Right lung (tissue), 5 donors: ENCODE results near the gene MDGA2. TPM values are rescaled to one million over a fixed set of nuclear protein-coding genes. Genes with fewer than 3 reads are reported as not detected.
"Not testable (repeated sequence)": the region's sequence is repeated elsewhere in the genome, so short reads cannot be mapped to it uniquely, and the experiment has no call there.

Experiments
- DNase-seq, 2 donors: peaks; one replicate each; pipeline ENCODE4 v3.0.0-alpha.2; 2013
- polyA plus RNA-seq, 5 donors: library from polyadenylated mRNA; unstranded; fragments of 120-200 nt; gene quantifications; one replicate each; pipeline versions ENCODE4 v1.2.1 to v1.2.3, GENCODE V29; 2013; ENCODE audit warnings: inconsistent platforms in 1 of 5, low replicate concordance in 1 of 5; ENCODE audit not compliant: insufficient read length in 5 of 5, insufficient read depth in 1 of 5

MDGA2 gene
- polyA plus RNA-seq, 5 donors, result 0.16 to 0.54 (median 0.37) TPM

DNA sequence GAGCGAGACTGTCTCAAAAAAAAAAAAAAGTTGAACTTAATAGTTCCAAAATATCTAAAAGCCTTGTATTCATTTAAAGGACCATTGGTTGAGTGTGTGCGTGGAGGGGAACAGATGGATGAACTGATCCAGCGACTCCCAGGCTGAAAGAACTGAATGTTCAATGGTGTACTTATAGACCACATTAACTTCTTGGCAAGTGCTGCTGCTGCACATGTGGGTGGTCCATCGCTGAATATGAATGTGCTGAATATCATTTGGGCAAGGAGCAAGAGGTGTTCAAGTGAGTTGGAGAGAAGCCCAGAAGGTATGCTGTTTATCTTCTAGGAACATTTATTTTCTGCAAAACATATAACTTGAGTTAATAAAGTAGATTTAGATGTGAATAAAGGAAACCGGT, 734.8 kb downstream of the MDGA2 start:
- DNase-seq, result no peak

DNA sequence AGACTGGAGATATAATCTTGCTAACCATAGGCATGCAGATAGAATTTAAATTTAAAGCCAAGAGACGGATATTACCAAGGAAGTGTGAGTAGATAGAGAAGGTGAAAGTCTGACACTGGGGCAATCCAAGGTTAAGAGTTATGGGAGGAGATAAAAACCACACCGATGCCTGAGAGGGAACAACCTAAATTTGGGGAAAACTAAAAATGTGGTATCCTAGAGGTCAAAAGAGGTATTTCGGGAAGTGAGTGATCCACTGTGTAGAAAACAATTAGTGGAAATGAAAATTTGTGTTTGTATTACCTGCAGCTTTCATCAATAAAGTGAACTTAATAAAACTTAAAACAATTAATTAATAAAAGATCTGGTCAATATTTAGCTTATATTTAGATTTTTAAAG, 754.9 kb downstream of the MDGA2 start:
- DNase-seq, result no peak

DNA sequence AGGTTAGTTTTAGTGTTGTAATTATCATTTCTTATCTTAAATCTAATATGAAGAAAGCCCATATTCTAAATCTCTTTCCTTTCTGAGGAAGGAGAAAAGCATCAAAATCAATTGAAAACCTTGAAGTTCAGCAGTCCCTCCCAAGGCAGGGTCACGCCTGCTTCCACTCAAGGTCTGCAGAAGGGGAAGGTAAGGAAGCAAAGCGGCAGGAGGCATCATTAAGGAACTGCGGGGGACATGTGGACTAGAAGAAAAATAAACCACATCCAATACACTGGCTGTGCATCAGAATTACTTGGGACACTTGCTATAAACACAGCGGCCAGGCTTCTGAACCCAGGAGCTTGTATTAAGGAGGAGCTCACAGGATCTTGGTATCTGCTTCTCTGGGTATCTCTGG, 759.9 kb downstream of the MDGA2 start:
- not testable (repeated sequence) for DNase-seq

DNA sequence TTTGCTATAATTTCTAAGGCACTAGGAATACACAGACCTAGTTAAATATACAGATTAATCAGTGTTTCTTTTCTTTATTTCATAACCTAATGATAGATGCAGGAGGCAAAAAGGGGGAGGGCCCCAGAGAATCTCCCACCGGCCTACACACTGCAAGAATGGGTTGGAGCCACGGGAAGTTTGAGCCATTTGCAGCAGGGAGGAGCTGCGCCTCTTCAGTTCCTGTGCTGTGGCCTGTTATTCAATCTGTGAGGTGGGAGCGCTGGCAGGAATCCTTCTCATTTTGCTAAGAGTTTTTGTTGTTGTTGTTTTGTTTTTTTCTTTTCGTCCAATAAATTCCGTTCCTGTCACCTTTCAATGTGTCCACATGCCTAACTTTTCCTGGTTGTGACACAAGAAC, 772.6 kb downstream of the MDGA2 start:
- DNase-seq, result no peak

DNA sequence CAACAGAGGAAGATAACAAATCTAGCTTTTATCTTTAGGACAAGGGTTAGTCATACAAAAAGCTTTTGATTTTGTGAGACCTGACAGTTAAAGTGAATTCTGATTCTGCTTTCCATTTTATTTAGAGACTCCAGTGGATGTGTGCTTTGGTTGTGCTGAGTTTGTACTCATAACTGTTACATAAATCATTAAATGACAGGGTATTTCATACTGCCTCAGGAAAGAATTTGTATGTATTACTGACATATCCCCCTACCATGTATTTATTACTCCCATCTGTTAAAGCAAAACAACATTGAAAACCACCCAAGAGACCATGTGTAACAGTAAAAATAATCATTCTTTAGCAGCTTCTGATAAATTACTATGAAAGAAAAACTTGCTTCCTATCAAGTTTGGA, 780.9 kb downstream of the MDGA2 start:
- DNase-seq, result no peak

DNA sequence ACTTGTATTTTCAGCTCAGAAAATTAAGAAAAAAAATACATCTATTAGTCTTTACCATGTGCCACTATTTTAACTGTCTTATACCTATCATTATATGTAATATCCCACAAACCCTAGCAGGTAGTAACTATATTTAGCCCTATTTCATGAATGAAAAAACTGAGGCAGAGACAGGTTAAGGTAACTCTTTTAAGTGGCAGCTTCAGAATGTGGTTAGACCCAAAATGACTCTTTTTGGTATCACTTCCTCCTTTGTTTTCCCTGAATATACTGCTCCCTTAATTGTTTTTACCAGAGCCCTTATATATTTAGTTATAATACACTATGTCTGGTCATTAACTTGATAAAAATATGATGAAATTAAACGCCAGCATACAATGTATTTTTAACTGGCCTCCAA, 788.3 kb downstream of the MDGA2 start:
- DNase-seq, result no peak

DNA sequence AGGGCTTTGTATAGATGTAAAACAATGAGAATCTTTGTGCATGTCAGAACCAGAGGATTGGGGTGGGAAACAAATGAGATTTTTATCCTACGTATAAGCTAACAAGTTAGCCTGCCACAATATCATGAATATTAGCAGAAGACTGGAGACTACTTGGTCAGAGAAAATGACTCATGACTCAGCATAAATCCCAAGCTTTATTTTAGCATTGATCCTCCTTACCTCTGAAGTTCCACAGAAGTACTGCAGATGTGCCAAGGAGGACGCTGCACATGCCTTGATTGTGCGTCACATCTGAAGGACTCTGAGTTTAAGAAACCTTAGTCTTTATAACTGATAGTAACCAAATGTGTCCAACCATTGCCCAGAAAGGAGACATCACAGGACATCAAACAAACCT, 789.8 kb downstream of the MDGA2 start:
- no peak for DNase-seq

DNA sequence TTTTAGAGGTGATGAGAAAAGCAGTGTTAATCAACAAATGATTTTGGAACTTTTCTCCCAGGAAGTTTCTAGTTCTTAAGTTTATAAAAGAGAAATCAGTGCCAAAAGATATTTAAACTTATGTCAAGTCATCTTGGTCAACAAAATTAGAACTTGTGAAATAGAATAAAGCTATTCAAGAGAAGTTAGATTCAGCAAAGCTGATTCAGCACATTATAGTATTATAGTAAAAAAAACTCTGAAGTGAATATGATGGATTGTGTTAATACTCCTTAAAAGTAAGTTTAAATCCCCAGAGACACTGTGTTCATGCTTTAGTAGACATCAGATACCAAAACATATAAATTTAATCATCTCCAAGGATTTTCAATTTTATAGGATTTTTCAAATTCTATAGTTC, 813.7 kb downstream of the MDGA2 start:
- no peak for DNase-seq

DNA sequence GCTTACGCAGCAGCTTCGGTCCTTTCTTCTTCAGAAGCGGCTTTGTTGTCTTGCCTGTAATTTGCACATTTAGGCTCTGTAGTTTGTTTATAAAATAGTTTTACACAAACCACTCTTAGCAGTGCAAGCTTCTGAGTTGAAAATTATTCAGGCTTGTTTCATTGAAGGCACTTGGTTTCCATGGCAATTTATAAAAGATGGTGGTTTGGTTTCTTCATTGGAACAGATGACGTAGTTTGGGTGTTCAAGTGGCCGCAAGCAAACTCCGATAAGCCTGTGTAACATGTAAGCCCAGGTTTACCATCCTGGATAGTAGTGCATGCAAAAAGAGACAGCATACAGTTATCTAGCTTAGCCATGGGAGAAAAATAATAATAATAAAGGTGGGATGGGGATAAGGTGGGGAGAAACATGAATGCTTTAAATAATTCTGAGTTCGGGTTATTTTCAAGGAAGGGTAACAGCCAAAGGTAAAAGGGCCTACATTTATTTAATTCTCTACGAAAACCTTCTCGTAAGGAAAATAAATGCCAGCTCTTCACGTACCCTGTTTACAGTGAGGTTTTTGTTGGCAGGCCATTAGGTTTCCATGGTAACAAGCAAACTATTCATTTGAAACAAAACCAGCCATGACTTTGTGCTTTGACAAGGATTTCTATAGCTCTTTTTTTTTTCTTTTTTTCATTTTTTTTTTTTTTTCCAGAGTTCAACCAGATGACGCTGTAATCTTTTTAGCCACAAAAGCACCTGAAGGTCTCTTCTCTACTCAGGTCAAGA, 834.3 kb downstream of the MDGA2 start:
- DNase-seq, result peak; percentile 6 to 10

DNA sequence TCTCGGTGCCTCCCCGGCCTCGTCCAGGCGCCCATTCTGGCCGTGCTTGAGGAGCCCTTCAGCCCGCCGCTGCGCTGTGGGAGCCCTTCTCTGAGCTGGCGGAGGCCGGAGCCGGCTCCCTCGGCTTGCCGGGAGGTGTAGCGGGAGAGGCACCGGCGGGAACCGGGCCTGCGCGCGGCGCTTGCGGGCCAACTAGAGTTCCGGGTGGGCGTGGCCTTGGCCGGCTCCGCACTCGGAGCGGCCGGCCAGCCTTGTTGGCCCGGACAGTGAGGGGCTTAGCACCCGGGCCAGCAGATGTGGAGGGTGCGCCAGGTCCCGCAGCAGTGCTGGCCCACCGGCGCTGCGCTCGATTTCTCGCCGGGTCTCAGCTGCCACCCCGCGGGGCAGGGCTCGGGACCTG, 855.1 kb downstream of the MDGA2 start:
- no peak for DNase-seq

DNA sequence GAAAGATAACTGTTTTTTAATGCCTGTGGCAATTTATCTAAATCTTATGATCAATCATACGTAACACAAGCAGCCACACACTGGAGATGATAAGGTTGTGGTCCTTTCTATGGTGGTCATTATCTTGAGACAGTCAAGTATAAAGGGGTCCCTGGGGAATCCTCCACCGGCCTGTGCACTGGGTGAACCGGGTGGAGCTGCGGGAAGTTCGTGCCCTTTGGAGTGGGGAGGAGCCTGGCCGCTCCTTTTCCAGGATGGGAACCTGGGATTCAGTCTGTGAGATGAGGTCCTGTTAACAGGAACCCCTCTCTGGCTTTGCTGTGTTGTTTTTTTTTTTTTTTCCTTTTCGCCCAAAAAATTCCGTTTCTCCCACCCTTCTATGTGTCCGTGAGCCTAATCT, 856.3 kb downstream of the MDGA2 start:
- DNase-seq, result no peak

DNA sequence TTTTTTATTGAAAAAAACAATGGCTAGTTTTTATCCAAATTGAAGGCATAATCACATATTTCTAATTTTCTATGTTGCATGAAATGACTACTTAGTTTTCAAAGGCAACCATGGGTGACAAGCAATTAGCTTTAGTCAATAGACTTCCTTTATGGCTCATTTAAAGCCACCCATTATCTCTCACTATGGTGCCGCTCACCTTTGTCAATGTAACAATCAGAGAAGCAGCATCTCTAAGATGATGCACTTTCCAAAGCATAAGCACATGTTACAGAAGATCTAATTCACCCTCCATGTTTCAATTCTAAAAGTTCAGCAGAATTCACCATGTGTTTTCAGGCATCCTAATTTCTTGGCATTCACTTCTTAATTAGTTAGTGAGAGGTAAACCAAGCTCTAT, 857.3 kb downstream of the MDGA2 start:
- no peak for DNase-seq

DNA sequence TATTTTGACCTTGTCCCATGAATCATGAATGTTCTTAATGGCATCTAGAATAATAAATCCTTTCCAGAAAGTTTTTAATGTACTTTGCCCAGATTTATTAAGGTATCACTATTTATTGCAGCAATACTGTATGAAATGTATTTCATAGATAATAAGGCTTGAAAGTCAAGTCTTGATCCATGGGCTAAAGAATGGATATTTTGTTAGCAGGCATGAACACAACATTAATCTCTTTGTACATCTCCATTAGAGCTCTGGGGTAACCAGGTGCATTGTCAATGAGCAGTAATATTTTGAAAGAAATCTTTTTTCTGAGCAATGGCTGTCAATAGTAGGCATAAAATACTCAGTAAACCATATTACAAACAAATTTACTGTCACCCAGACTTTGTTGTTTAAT, 882.3 kb downstream of the MDGA2 start:
- DNase-seq, result no peak
